GM18517 (cell line): ENCODE results near the gene RNF223.

ENCODE experiments used
- ATAC-seq: cut with Tn5 transposase; IDR thresholded peaks from one replicate; pipeline ENCODE4 v1.9.1; 2021; ENCODE audit warnings: mild to moderate bottlenecking, moderate library complexity; ENCODE audit not compliant: unreplicated experiment

RNF223 gene

DNA sequence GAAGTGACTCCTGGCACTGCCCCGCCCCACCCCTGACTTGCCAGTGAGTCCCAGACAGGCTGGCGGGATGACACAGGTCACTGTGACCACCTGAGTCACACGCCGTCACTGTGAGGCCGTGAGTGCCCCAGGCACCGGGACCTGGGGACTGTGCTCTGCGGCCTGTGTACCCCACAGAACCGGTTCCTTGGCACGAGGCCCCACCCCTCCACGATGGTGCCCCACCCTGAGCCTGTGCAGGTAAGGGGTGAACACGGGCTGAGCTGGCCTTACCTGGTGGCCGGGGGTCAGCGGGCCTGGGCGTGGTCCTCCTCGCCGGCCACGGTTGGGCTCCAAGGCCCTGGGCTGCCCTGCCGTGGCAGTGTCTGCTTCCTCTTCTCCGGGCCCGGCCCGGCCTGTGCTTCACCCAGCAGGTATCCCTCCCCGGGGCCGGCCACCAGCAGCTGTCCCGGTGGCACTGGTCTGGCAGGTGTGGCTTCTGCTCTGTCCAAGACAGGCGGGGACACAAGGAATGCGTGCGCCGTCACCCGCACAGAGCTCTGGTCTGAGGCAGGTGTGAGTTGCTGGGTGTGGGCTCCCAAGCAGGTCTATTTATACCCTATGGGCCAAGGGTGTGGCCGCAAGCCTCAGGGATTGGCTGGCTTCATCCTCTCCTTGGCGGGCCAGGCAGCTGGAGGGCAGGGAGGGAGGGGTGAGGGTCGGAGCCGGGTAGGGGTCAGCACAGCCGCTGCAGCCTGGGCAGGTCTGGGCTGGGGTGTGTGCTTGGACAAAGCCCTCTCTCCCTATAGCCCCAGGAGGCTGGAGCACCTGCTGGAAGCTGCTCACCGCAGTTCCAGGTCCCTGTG lies at the start of gene RNF223:
Gene RNF223 (minus strand): TSS at position 564 of the 845 bp plus-strand sequence. CDS start 1,740 bp downstream, outside the sequence.
- ATAC-seq, result no peak

DNA sequence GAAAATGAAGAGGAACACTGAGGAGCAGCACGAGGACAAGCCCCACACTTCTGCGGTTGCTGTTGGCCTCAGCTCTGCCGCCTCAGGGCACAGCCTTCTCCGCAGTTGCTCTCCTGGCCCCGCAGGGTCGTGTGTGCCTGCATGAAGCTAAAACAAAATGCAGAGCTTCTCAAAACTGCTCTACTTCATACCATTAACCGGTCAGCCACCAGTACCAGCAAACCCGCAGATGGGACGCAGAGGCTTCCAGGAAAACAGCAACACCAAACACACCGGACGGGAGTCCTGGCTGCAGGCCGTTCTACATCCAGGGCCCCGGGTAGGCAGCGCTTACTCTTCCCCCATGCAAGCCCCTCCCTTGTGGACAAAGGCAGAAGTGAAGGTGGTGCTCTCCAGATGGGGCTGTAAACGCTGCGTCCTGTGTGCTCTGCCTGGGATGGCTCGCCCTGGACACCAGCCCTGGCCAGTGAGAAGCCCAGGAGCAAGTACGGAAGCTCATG lies 48.9 kb upstream of the RNF223 start:
- ATAC-seq, result no peak

DNA sequence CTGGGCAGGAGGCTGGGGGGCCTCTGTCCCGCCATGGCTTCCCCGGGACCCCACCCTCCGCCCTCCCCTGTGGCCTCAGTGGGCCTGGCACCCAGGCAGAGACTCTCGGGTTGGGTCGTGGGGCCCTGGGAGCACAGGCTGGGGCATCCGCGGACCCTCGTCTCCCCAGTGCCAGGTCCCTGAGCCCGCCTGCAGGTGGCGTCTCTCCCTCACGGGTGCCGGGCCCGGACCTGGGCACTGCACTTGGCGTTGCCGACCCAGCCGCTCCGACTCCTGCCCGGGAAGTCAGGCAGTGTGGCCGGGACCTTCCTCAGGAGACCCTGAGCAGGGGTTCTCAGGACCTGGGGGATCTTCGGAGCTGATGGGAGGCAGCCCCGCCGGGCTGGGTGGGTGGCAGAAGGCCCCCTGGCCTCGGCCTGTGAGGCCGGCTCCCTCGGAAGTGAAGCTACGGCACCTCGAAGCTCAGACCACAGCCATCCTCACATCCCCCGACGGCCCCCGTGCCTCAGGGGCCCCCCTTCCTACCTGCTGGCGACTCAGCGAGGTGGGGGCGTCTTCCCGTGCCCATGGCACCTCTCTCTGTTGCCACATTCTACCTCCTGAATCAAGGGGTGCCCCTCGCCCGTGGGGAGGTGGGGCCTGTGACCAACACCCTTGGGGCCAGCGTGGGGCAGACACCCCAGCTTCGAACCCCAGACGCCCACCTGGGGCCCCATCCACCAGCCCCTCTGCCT lies 48.1 kb upstream of the RNF223 start:
- no peak for ATAC-seq

DNA sequence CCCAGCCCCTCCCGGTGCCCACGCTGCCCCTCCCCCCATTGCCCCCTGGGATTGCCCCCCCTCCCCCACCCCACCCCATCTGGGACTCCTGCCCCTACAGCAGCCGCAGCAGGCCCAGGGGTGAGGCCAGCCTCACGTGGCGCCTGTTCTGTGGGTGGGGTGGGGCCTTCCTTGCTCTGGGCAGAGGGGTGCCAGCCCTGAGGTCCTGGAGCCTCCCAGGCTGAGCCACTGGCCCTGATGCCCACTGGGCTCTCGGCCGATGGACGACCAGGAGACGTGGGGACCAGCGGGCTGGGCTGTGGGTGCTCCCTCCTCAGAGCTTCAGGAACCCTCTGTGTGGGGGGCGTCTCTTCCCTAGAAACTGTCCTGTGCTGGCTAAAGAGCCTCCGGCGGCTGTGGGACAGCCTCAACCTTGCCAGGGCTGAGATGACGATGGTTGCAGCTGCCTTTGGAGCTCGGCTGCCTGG lies 47.5 kb upstream of the RNF223 start:
- no peak for ATAC-seq

DNA sequence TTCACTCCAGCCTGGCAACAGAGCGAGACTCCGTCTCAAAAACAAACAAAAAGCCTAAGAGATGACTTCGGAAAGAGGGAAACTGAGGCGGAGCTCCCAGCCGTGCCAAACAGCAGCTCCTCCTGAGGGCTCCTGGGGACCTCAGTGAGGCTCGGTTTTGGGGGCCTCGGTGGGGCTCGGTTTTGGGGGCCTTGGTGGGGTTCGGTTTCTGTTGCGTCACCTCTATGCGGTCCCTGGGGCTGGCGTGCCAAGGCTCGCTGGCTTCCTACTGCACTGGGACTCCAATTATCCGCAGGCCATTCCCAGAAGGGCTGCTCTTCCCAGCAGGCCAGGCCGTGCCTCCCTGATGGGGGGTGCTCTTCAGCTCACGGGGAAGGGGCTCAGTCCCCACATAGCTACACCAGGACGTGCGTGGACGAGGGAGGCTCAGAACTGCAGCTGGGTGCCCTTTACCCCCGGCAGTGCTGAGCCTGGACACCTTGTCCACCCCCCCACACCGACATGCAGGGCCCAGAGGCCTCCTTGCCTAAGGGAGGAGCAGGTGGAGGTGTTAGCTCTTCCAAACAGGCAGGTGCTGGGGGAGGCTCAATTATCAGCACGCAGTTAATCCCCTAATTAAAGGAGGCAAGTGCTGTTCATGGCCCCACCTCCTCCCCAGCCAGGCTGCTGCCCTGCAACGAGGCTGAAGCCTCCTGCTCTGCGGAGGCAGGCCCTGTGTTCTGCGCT lies 46.9 kb upstream of the RNF223 start:
- no peak for ATAC-seq

DNA sequence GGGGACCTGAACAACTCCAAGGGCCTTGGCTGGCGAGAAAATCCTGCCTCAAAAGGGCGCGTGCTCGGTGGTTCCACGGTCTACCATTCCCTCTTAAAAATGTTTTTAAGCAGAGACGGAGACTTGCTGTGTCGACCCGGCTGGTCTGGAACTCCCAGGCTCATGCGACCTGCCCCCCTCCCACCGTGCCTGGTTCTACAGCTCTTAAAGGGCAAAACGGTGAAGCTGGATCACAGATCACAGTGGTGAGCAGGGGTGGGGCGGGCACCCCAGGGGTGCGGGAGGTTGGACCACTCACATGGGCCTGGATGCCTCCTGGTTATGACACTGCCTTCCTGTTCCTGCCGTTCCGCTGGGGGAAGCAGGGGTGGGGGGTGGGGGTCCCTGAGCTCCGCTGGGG lies 46.0 kb upstream of the RNF223 start:
- no peak for ATAC-seq

DNA sequence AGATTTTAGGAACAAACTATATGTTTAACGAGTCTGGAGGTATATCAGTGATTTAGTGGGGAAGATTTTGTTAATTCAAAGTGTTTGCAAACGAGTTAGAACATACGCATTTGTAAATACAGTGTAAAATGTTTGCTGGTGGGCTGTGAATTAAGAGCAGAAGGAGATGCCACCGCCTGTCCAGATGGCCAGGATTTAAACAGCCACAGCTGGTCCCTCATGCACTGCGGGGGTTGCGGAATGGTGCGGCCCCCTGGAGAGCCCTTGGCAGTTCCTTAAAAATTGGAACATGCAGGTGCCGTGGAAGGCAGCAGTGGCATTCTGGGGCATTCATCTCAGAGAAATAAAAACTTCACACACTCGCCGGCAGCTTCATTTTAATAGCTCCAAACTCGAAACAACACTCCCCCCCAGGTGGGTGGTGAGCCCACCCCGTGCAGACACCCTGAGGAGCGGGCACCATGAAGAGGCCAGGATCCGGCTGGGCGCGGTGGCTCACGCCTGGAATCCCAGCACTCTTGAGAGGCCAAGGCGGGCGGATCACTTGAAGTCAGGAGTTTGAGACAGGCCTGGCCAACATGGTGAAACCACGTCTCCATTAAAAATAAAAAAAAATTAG lies 45.3 kb upstream of the RNF223 start:
- ATAC-seq, result no peak

DNA sequence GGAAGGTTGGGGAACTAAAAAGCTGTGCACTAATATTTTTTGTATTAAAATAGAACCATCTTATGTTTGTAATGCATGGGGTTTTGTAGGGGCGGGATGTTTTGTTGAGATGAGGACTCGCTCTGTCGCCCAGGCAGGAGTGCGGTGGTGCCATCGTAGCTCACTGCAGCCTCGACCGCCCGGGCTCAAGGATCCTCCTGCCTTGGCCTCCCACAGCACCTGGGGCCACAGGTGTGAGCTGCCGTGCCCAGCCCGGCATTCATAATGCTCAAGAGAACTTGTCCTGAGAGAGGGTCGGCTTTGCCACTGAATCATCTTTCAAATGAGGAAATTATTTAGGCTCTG lies 44.7 kb upstream of the RNF223 start:
- ATAC-seq, result no peak

DNA sequence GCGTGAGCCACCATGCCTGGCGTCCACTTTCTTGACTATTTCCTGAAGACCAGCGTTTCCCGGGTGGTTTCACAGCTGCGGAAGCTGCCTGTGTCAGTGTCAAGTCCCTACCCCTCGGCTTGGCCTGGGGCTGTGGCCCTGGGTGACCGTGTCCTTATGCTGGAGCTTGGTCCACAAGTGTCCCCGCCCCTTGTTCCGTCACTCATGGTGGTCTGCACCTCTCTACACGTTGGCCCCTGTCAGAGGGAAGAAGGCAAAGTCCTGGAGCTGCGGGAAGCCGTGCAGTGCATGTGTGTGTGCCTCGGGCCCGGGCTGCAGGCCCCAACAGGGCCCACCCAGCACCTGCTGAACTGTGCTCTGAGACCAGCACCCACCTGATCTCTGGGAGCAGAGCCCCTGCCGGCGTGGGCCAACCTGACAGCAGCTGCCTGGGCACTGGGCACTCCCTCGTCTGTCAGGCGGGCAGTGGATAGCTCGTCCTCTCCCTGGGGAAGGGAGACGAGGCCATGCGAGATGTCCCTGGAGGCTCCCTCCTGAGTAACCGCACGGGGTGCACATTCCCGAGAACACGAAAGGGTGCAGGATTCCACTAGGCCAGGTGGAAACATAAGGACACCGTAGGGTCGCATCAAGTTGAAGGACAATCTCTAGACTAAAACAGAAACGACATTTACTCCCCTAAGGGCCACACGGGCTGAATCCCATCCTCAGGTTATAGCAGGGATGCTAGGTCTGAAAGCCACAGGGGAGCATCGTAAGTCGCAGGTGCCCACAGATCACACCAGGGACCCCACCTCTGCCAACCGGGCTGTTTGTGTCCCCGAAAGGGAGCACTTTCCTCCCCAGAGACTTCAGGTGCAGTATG lies 44.1 kb upstream of the RNF223 start:
- ATAC-seq, result no peak

DNA sequence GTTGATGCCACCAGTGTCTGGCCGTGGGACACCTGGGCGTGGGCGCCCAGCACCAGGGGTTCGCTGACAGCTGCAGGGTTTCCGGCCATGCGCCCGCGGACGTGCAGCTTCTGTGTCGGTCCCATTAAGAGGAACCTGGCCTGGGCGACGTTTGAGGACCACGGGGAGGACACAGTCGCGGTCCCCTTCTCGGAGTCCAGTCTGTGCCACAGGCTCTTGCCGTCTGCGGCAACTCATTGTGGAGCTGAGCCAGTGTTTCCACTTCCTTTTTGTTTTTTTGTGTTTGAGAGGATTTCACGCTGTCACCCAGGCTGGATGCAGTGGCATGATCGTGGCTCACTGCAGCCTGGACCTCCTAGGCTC lies 43.3 kb upstream of the RNF223 start:
- ATAC-seq, result no peak

DNA sequence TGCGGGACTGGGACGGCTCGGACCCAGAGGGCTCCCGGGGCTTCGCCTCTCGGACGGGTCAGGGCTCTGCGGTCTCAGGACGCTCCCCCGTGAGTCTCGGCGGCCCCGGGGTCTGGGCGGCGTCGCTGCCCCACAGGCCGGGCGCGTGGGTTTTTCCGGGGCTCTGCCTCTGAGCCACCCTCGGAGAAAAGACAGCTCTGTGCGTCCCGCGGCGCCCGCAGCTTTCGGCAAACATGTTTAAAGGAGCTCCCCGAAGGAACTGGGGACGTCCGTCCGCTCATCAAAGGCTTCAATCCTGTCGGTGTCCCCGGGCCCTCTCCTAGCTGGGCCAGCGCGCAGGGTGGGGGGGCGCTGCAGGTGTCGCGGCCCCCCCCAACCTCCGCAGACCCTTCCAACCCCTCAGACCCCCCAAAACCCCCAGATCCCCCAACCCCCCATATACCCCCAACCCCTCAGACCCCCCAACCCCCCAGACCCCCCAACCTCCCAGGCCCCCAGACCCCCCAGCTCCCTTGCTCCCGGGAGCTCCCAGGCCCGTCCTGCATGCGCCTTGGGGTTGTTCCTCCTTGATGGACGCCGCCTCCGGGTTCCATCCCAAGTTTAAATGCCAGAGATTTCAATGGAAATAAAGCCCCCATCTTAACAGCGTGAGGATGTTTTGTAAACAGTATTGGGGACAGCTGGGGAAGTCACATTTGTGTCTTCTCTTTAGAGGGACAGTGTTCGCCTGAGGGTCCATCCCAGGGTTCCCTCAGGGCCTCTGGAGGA lies 42.8 kb upstream of the RNF223 start:
- no peak for ATAC-seq

DNA sequence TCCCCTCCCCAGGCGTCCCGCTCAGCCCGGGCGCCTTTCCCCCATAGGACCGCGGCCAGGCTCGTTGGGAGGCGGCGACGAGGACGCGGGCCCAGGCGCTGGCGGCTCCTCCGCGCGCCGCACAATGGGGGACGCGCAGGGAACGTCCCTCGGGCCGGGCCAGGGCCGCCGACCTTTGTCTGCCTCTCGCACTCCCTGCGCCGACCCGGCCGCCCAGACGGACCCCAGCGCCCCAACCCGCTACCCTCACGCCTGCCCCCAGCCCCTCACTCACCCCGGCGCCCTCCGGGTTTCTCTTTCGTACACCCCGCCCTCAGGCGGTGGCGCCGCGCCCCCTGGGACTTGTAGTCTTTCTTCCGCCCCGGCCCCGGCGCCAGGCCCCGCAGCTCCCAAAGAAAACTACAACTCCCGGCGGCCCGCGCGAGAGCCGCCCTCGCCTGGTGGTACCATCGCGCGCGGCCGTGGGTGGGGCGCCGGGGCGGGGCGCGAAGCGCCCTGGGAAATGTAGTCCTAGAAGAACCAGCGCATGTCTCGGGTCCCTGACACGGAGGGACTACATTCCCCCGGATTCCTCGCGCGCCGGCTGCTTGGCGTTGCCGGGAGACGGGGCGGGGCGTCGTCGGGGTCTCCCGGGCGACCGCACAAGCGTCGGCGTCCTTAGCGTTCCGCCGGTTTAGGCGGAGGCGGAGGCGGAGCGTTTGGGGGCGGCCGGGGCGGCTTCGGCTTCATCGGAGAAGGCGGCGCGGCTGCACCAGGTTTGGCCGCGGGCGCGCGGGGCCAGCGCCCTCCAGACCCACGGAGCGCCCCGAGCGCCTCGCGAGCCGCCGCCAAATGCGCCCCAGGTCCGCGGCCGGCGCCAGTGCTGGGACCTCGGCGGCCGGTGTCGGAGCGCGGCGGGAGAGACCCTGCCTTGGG lies 41.9 kb upstream of the RNF223 start, which contains the start of gene C1orf159:
Gene C1orf159 (minus strand): TSS at position 304 of the 915 bp plus-strand sequence. CDS start 24,546 bp downstream, outside the sequence.
- ATAC-seq, result peak; percentile 93

DNA sequence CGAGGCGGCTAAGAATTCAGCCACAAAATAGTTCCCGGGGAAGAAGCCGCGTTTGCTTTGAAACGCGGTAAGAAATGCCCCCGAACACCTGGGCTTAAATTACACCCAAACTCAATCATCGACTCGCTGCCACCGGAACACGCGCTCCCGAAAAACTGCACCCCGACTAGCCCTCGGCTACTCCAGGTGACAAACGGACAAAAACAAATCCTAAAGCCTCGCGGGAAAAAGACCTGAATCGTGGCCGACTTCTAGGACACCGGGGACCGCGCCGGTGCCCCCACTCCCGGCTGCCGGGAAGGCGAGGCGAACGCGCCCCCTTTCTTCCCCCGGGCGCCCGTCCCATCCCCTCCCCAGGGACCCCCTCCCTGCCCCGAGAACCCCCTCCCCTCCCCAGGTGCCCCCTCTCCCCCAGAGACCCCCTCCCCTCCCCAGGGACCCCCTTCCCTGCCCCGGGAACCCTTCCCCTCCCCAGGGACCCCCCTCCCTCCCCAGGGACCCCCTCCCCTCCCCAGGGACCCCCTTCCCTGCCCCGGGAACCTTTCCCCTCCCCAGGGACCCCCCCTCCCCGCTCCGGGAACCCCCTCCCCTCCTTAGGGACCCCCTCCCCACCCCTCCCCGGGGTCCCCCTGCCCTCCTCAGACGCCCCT lies 41.2 kb upstream of the RNF223 start:
- ATAC-seq, result no peak

DNA sequence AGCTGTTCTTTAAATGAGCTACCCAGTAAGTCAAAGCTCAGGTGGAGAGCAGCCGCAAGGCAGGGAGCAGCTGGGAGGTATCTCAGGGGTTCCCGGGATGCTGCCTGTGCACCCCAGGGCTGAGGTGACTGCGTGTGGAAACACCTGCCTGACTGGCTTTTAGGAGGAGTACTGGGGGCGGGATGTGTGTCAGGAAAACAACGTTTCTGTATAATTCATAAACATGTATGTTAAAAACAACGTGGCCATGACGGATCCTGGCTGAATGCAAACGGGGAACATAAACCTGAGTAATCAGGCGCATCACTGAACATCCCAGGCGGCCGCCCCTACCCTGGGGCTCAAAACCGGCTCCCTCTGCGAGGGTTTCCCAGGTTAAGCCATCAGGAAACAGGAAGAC lies 40.3 kb upstream of the RNF223 start:
- ATAC-seq, result no peak

DNA sequence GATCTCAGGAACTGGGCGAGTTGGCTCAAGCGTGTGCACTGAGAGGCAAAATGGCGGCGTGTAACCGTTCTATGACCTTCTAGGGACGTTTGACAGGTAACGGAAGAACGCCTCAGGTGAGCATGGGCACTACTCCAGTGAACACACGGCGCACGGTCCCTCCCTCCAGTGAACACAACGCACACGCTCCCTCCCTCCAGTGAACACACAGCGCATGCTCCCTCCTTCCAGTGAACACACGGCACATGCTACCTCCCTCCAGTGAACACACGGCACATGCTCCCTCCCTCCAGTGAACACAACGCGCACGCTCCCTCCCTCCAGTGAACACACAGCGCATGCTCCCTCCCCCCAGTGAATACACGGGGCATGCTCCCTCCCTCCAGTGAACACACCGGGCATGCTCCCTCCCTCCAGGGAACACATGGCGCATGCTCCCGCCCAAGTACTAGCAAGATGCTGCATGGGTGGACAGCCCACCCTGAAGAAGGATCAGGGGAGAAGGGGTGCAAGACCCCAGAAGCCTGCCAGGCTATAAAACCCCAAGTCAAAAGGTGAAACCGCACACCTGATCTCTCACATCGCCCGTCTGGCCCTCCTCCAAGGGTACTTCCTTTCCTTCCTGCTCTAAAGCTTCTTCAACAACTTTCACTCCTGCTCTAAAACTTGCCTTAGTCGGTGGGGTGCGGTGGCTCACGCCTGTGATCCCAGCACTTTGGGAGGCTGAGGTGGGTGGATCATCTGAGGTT lies 38.3 kb upstream of the RNF223 start:
- ATAC-seq, result no peak

DNA sequence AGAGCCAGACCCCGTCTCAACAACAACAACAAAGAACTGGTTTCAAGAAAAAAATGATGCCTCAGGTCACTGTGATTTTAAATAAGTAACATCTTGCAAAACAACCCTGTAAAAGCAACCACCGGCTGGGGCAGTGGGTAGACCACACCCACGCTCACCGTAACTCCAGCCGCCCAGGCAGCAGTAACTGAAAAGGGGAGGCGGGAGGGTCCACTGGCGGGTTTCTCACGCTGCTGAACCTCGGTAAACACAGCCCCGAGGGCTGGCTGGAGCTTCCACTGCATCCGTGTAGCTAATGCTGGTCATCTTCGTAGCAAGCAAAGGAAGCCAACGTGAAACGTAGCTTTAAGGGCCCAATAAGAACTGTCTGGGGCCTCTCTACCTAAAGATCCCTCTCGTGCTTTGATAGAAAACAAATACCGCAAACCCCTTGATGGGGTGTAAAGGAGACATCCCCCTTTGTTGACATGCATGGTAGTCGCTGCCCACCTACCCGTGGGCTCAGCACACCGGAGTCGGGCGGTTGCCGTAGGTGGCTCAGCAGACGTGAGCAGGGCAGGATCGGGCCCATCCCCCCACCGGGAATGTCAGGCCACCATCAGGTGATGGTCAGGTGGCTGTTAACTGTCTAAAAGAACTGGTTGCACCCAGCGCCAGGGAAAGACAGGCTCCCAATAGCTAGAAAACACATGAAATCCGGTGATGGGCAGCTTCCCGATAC lies 37.6 kb upstream of the RNF223 start:
- no peak for ATAC-seq
